MM.1S (cell line): ENCODE results near the gene SAMD5.

Source experiments
- CTCF ChIP-seq: fragments of 300-600 bp; sonication (generic); IDR thresholded peaks from 2 replicates; pipeline ENCODE4 v1.5.1; 2016; ENCODE audit warnings: antibody characterized with exemption, low read length, mixed read lengths
- EZH2 ChIP-seq: fragments of 300-600 bp; sonication (generic); optimal IDR thresholded peaks from 2 replicates; pipeline ENCODE3; 2017; ENCODE audit warnings: low read depth, mild to moderate bottlenecking, antibody characterized with exemption, low read length, mixed read lengths

DNA sequence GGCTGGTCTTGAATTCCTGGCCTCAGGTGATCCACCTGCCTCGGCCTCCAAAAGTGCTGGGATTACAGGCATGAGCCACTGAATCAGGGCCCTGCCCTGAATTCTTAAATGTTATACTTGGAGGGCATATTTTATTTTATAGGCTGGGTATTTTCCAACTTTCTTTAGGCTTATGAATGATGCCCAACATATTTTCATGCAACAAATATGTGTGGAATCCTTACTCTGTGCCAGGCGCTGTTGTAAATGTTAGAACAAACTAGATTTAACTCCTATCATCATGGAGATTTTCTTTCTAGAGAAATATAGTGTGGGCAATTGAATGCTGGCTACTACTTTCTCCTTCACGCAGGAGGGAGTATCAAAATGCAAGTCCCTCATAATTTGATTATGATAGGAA is 71.2 kb downstream of the SAMD5 start:
- TF ChIP-seq CTCF = no peak
- TF ChIP-seq EZH2 = no peak
